Endometrial microvascular endothelial cells (primary cell): ENCODE measurements around the gene PRTG. TPM values are rescaled to one million over a fixed set of nuclear protein-coding genes. Genes with fewer than 3 reads are reported as not detected.

Experiments
- in situ Hi-C: cut with HindIII; loops from 2 replicates; pipeline ENCODE4 v1.10.0; 2017; ENCODE audit warnings: low sequenced_read_pairs, low pct_unique_long_range_greater_than_20kb; ENCODE audit errors: inconsistent ontology term
- total RNA-seq: library from RNA; depleted of rRNA; stranded (reverse); fragments of >200 nt; gene quantifications from one replicate; pipeline ENCODE4 v1.2.3, GENCODE V29; 2015; ENCODE audit errors: inconsistent ontology term

Gene PRTG
- total RNA-seq, 1 donor from 2014 or later: 4.4 TPM

DNA sequence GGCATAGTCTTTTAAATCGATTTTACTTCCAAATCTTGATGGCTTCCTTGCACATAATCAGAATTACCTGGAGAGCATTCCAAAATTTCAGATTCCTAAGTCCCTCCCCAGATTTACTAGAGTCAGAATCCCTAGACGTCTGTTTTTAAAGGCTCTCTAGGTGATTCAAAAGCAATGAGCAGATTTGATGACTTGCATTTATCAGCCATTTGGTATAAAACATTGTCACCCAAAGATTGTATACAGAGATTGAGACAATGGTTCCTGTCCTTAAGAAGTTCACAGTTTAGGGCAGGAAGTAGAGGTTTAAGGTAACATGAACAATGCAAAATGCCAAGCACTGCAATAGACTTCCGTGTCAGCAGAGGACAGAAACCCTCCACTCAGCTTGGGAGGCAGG, 152.2 kb downstream of the PRTG start:
- in situ Hi-C loops: no loop called here

GRCh38 chr15:55589287-55589686, 153.7 kb downstream of the PRTG start:
- in situ Hi-C loops: no loop called here

- in situ Hi-C loops: no loop called here
Observed at GRCh38 chr15:55588815-55589115, 154.2 kb downstream of the PRTG start.

GRCh38 chr15:55588070-55588814, 154.7 kb downstream of the PRTG start, which contains the start of gene PYGO1:
Gene PYGO1, minus strand, starts transcription at chr15:55588345. Its CDS starts 462 bp downstream, at chr15:55587883.
- in situ Hi-C loops: no loop called here

DNA sequence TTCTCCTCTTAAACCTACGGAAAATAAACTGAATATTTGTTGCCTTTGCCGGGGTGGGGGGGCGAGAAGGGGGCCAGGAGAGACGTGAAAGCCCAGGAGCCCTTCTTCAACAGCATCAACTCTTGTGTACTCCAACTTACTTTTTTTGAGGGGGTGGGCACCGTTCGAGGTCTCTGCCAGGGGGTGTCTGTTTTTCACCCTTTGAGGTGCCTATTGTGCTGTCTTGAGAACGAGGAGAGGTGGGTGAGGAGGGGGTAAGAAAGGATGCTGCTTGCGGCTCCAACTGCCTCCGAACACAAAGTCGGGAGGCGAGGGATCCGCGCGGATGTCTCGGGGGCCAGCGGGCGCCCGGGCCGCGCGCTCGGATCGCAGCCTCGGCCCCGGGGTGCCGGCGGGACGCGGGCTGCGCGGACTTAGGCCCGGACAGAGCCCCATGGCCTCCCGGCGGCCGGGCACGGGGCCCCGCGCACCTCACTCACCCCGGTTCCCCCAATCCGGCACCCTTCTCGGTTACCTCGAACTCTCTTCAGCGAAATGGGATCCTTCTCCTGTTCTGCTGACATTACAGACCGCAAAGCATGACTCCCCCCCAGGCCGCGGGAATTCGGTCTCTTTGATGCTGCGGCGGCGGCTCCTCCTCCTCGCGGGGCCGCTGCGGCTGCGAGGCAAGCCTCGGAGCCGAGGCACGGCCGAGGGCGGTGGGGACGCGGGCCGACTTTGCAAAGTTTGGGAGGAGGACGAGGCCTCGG, 155.5 kb downstream of the PRTG start:
- in situ Hi-C loops: no loop called here

DNA sequence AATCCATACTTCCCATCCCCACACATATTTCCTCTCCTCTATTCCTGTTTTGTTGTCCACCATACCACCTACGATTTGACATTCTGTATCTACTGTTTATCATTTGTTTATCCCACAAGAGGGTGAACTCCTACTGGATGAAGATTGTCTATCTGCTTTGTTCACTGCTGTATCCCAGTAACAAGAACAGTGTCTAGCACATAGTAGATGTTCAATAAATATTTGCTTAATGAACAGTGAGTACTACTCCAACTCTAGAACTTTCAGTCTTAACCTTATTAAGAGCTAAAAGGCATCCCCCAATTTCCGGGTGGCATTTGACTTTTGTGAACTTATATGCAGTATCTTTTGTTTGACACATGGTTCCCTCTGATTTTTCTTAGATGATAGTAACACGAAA, 156.1 kb downstream of the PRTG start:
- in situ Hi-C loops: no loop called here

DNA sequence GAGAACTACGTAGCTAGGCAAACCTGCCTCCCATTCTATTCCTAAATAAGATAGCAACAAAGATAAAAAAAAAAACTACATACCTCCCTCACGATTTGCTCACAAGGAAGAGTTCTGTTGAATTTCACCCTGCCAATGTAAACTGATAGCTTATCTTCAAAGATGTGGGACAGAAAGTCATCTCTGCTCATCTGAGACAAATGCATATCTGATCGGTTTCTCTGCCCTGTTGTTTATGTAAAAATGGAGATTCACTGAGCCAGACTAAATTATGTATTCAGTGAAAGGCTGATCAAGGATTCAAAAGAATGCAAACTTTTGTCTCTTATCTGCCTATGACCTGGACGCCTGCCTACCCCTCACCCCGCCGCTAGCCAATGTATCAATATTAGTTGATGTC, 166.0 kb downstream of the PRTG start:
- in situ Hi-C loops: no loop called here

DNA sequence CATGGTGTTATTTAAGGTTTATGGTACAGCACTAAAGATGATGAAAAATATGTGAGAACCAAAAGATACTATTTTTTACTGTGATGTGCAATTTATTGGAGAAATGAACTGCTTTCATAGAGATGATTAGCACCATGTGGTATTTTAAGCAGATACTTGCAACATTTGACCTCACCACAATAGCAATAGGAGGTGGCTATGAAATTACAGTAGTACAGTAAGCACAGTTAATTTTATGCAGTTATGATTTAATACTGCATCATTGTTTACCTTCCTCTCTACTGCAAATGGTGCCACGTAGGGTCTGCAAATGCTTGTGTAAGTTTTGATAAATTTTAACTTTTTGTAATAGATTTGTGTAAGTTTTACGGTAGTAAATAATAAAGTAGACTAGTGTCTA, 168.9 kb downstream of the PRTG start:
- in situ Hi-C loops: no loop called here

GRCh38 chr15:55573224-55573623, 169.7 kb downstream of the PRTG start:
- in situ Hi-C loops: no loop called here

DNA sequence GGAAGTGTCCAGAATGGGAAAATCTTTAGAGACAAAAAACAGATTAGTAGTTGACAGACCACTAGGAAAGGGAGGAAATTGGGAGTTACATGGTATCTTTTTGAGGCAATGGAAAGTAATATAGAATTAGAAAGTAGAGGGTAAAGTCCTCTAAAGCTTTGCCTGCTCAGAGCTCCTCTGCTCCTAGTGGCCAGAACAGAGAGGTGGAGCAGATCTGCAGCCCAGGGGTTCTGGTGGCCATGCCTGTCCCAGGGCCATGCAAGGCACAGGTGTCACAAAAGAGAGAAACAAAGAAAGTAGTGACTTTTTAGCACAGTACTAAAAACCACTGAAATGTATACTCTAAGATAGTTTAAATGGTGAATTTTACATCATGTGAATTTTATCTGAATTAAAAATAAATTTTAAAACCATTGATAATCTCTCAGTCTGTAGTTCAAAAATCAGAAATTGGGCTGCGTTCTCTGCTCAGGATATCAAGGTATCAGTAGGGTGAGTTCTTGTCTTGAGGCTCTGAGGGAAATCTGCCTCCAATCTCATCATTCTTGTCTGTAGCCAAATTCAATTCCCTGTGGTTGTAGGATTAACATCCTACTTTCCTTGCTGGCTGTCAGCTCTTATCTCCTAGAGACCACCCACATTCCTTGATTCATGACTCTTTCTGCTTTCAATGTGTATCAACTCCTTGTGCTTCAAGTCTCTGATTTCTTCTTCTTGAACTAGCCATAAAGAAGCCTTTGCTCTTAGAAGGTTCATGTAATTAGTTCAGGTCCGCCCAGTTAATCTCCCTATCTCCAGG, 178.4 kb downstream of the PRTG start:
- in situ Hi-C loops: no loop called here

- in situ Hi-C loops: no loop called here
Observed at GRCh38 chr15:55562601-55563000, 180.4 kb downstream of the PRTG start.

Other genes starting within 250 kb of the PRTG start
- gene DNAAF4, start 234.9 kb downstream of the PRTG start, total RNA-seq: 0.65 TPM
- gene PYGO1, start 154.8 kb downstream of the PRTG start, total RNA-seq: 2.3 TPM